ENCODE results near the gene SLC6A12.

The SLC6A12 gene

DNA sequence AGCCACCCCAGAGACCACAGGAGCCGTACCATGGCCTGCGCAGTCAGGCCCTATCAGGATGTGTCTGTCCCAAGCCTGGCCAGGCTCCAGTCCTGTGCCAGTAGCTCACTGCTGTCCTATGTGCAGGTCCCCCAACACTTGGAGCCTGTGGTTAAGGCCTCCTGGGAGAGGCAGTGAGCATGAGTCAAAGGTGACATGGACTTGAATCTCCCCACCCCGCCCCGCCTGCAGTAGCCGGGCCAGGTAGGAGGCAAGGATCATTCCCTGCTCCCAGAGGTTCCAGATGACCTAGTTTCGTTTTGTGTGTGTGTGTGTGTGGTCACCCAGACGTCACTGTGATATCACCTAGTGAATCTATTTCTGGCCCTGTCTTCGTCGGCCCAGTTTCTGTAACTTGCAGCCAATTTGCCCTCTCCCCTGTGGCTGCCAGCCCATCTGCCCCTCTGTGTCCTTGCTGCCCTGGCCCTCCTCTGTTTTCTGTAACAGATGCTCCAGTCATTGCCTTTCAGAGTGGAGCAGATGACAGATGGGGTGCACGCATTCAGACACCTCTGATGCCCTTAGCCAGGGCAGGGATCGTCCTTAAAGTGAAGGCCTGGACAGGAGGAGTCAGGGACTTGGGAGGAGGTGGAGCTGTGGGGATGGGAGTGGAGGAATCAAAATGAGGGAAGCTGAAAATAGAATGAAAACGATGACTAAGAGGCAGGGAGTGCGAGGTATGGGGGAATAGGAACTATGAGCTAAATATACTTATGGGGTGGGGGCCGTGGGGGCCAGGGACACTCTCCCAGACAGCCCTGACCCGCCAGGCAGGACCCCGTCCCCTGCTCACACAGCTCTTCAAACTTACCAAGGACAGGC, 37.4 kb downstream of the SLC6A12 start:
- peak in 1 of 2 donors; percentile 14 for DNase-seq

DNA sequence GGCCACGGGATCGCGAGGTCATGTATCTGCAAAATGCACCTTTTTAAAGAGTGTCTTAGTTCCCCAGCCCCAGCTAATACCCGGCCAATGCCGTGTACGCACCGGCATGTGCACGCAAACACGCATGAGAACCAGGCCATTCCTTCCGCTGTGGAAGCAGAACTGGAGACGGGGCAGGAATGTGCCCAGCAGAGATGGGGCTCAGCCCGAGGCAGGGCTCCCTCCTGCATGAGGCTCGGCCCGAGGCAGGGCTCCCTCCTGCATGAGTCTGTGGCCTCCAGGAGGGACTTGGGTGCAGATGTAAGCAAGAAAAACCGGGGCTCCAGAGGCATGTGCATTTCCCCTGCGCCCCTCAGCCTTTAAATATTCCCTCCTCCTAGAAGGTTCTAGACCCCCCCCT, 38.2 kb downstream of the SLC6A12 start:
- DNase-seq: no peak

DNA sequence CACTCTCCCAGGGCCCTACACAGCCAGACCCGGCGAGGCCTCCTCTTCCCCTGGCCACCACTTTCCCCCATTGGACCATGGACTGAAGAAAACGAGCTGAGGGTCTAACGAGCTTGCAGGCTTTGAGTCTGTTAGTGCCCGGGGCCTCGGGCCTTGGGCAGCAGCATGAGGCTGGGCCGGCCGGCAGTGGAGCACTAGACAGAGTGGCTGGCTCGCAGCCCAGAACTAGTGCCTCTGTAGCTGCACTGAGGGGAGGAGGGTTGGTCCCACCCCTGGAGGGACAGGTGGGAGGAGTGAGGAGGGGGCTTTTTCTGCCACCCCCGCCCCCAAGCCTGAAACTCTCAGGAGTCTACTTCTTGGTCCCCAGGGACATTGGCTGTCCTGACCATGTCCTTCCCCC, 38.7 kb downstream of the SLC6A12 start:
- DNase-seq: no peak

DNA sequence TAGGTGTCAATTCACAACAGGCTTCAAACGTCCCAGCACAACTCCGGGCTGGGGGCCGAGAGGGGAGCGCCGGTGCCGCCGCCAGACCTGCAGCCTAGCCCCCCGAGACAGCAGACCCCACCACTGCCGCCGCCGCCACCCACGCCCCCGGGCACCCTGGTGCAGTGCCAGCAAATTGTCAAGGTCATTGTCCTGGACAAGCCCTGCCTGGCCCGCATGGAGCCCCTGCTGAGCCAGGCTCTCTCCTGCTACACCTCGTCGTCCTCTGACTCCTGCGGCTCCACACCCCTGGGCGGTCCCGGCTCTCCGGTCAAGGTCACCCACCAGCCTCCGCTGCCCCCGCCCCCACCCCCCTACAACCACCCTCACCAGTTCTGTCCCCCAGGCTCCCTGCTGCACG, 39.4 kb downstream of the SLC6A12 start:
- no peak for DNase-seq

DNA sequence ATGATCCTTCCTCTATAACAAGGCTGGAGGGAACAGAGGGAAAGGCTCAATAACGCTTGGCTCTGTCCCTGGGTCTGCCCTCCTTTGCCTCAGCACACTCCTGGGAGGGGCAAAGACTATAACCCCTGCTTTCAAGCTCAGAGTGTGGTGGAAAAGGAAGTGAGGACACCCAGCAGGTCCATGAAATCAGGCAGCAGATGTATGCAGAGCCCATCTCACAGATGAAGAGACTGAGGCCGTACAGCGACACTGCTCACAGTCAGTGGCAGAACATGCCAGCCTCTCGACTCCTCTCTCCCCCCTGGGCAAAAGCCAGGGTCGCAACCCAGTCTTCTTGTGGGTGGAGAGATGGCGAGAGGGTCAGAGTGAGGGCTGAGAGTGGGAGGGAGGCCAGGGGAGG, 39.8 kb downstream of the SLC6A12 start:
- no peak for DNase-seq

DNA sequence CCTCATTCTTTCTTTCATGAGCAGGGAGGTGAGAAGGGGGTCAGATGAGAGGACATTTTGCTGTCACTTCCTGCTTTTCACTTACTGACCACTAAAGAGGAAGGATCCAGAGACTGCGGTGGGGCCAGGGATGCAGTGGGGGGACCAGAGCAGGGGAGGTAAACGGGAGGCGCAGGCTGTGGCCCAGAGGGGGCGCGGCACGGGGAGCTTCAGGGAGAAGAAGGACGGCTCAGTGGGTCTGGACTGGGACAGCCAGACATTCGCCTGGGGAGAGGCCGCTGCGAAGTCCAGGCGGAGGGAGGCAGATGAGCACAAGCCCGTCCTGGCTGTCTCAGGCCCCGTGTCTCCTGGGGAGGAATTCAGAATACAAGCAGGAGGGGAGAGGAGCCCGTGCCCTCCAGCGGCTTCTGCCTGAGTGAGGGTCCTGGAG, 41.2 kb downstream of the SLC6A12 start:
- DNase-seq: peak in 1 of 2 donors; percentile 22

DNA sequence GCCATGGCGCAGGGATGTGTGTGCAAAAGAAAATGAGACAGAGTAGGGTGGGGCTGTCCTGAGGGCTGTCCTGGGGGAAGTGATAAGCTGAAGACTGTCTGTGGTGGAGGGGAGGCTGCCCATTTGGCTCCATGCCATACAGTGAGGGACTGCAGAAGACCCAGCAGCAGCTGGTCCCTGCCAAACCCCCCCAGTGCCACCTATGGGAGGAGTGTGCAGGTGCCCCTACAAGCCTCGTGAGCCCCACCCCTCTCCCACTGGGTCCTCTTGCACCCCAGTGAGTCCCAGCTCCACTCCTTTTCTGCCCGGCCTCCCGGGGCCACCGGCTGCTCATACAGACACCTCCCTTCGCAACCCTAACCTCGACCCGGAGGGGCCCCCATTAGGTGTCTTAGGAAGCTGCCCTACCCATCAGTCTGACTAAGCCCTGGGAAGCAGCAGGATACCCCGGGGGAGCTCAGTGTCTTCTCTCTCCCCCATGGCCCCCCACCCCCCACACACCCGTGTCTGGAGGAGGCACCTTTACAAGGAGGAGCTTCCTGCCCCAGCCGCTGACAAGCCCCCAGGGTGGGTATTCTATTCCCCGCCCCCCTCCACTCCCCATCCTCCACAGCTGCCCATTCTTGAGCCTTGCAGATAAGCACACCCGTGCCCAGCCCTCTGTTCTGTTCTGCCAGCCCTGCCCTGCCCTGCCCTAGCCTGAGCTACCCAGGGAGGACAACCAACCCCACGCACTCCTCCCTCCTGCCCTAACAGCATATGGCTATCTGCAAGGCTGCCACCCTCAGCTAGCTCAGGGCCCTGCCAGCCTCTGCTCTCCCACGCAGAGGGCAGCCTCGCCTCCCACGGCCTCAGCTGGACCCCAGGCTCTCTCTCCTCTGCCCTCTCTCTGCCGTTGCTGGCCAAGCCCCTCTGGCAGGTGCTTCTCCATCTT, 41.9 kb downstream of the SLC6A12 start:
- no peak for DNase-seq

DNA sequence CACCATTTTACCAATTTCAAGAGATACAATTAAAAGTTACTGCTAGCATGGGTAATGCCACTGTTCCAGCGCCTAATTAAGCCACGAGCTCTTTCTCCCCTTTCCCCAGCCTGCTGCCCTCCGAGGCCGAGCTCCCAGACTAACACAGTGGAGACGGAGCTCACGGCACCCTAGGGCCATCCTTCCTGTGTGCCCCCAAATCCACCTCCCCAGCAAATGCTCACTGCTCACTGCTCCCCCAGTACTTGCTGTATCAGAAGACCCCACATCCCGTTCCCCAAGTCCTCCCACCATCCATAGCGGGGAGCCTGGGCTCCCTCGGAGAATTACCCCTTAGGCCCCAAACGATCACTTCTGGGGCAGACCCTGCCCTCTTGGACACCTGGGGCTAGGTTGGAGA, 42.7 kb downstream of the SLC6A12 start:
- DNase-seq: no peak

DNA sequence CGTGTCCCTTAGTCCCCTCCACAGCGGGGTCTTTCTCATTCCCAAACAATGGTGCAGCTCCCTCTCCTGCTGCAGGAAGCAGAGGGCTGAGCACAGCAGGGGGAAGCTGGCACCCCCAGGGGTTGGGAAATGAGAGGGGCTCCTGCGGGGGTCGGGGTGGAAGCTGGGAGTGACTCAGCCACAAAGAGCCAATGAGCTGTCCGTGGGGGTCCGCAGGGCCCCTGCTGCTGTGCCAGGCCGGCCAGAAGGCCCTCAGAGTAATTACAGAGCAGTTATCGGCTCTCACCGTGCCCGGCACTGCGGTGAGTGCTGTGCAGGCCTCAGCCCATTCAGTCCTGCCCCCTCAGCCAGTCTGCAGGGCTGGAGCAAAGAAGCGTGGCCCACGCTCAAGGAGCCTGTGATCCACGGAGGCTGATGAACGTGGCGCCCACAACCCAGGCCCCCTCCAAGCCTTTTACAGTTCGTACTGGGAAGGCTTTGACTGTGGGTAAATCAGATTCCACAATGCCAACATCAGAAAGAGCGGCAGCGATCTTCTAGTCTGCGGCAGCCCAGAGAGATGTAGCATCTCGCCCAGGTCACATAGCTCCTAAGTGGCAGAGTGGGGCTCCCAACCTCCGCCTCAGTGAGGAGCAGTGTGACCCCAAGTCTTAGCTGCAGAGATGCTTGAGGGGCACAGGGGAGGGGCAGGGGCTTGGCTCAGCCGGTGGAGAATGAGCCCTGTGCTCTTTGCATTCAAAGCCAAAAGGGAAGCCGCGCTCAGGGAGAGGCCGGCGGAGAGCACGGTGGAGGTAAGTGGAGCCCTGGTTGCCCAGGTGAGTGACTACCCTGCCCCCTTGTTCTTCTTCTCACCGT, 43.4 kb downstream of the SLC6A12 start:
- DNase-seq: no peak

DNA sequence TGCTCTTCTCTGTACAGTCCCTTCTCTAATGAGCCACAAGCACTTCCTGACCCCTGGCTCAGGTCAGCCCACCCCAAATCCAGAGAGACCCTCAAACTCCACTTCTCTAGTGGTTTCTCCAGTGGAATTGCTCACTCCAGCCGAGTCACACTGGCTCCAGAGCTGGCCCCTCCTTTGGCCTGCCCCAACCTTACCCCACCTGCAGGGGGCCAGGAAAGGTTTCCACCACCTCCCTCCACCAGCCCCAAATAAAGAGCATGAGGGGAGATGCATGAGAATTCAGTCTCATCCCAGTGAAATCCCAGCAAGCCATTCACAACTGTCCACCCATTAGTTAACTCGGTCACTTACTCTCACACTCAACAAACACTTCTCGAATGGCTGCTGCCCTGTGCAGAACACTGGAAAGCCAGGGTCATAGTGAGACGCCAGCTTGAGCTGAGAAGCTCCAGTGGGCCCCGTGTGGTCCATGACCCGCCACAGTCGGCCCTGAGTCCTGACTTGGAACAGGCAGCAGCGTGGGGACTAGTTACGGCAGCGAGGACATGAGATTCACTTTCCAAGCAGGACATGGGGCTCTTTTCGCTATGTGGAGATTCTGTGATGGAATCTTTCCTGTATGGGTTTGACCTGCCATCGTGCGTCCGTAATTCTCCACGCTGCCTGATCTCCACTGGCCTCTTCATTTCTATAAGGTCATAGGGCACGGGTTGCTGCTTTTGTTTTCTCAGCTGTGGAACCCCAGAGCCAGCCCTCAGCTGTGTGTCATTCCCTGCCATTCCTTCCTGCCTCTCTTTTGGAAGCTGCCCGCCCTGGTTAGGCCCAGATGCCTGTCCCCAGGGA, 44.2 kb downstream of the SLC6A12 start:
- no peak for DNase-seq

DNA sequence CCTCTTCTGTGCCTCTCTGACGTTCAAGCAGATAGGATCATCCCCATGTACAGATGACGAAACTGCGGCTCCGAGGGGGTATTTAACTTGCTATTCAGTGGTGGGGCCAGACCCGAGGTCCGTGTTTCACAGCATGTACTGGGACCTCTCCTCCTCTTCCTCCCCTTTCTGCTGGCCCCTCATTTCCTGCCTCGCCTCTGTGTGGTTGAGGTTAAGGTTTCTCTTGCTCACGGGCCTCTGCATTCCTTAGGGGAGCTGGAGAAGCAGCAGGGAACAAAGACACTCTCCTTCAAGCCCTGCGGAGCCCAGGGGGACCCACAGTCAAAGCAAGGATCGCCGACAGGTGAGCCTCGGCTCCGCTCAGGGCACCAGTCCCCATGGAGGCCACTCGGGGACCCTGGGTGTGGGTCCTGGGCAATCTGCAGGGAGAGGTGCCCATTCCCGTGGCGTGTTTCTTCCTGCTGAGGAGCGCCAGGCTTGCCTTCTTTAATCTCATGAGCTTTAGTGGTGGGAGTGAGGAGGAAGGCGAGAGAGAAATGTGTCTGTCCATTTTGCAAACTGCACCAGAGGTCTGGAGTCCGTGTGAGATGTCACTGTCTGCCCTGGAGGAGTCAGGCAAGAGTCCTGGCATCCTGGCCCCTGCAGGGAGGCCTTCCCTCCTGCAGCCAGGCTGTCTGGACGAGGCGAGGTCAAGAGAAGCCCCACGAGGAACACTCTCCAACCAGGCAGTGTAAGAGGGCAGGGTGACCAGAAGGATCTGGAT, 45.0 kb downstream of the SLC6A12 start:
- no peak for DNase-seq

DNA sequence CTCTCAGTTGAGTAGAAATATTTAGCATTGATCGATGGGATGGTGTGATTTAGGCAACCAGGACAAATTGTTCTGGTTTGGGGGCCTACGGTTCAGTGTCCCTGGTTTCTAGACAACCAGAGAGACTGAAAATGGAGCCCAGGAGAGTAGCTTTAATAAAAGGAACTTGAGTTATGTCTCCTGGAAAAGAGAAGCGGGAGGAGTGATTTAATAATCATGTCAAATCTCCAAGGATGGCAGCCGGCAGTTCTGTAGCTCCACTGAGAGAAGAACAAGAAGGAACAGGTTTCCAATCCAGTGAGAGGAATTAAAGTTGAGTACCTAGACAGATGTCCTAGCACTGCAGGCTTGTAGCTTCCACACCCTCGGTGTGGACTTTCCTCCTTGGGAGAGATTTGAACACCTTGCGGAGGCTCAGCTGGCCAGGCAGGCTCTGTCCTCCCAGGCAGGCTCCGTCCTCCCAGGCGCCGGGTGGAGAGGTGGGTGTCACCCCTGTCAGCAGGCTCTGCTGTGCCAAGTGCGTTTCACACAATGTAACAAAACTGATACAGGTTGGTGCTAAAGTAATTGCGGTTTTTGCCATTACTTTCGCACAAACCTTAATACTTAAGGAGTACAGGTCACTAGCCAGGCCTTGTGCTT, 45.9 kb downstream of the SLC6A12 start:
- no peak for DNase-seq

DNA sequence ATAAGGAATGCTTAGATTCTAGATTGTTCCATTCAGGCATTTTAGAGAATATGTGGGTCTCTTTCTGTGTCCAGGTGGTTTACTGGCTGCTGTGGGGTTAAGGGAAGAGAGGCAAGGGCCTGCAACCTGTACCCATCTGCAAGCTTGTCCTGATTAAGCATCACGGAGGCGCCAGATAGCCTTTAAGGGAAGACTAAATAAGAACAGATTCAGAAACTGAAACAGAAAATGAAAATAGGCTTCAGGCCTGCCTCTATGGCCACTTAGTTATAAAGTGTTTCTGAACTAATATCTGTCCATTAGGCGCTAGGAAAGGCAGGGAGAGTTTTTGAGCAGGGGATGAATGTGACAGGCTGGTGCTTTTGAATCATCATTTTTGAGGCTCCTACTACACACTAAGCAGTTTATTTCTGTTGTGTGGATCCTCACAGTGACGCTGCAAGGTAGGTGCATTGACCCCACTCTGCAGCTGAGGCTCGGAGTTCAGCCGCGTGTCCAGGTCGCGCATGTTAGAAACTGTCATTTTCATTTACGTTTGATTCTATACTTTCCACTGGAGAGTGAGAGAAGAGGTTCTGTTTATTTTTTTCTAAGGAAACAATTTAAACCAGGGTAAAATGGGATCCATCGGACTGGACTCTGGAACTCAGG, 47.4 kb downstream of the SLC6A12 start:
- DNase-seq: no peak

DNA sequence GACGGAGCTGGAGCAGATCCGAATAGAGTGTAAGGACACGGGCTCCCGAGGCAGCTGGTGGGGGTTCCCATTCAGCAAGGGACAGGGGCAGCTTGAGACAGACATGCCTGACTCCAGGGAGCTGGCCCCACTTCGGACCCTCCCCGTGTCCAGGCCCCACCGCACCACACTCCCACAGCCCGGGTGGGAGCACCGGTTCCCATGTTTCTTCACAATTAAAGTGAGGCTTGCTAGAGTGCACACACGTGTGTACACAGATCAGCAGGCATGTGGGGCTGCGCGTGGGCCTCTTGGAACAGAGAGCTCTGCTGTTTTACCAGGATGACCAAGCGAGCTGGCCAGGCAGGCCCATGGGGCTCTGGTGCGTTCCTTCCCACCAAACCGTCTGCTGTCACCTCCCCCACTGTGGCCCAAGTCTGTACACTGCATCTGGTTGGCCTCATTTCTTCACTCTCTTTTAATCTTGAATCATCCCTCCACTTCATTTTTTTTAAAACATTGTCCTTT, 48.0 kb downstream of the SLC6A12 start:
- no peak for DNase-seq

DNA sequence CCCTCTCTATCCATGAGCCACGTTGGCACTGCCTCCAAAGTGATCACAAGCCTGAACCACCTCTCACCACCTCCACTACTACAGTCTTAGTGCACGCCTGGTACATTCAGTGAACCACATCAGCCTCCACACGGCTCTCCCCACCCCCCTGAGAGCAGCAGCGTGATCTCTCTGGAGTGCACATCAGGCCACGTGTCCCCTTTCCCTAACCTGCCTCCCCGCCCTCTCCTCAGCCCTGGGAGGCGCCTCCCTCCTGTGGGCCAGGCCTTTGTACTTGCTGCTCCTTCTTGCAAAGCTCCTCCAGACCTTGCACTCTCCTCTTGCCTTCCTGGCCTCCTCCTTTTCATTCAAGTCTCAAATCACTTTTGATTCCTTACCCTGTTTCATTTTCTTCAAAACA, 49.8 kb downstream of the SLC6A12 start:
- no peak for DNase-seq

DNA sequence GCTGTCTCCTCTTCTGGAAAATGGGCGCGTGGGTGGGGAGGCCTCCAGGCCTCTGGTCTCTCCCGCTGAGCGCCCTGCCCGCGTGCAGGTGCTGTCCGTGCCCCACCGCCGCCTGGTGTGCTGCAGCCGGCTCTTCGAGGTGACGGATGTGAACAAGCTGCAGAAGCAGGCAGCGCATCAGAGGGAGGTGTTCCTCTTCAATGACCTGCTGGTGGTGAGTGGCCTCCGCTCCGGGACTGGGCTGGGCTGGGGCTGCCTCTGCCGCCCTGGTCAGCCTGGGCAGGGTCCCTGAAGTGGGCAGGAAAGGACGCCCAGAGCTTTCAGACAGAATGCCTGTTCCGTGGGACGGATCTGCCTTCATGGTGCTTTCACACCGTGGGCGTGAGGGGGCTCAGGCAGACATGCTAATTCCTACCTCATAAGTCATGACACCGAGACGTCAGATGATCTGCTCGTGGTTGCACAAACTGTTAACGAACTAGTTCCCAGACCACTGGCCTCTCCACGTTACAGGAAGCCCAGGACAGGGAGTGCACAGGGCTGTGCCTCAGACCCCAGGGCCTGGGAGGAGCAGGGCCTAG, 50.5 kb downstream of the SLC6A12 start:
- no peak for DNase-seq

DNA sequence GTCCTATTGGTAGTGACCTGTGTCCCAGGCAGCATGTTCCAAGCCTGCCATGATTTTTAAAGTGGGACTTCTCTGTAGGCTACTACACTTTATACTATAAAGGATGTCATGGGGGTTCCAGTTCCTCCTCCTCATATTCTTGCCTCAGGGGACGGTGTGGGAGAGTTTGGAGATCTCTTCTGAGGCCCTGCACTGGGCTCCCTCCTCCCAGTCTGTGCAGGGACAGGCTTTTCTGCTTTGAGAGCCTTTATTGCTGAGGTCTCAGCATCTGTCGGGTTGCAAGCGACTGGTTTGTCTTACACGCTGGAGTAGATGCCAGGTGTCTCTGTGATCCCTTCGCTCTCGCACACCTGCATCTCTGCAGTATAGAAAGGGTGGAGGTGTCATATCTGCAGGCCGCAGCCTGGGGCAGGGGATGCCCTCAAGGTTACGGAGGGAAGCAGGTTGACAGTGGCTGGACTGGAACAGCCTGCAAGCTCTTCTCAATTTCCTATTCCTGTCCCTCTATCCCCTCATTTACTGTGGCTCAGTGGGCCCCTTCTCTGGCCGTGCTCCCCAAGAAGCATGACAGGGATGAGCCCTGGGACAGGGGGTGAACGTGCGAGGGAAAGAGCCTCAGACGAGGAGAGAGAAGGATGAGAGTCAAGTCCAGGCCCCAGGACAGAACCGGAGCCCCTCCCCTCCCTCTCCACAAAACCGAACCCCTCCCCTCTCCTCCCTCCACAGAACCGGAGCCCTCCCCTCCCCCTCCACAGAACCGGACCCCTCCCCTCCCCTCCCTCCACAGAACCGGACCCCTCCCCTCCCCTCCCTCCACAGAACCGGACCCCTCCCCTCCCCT, 51.3 kb downstream of the SLC6A12 start:
- no peak for DNase-seq

DNA sequence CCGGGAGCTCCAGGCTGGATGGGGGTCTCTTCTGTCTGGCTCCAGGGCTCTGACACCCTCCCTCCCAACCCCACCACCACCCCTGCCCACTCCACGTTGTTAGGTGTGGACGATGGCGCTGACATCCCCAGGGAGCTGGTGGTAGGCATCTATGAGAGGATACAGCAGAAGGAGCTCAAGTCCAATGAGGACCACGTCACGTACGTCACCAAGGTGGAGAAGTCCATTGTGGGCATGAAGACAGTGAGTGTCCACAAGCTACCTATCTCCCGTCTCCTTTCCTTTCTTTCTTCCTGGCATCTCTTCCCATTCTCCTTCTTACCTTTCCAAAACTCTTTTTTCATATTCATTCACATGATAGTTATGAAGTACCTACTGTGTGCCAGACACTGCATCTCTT, 52.1 kb downstream of the SLC6A12 start:
- no peak for DNase-seq

DNA sequence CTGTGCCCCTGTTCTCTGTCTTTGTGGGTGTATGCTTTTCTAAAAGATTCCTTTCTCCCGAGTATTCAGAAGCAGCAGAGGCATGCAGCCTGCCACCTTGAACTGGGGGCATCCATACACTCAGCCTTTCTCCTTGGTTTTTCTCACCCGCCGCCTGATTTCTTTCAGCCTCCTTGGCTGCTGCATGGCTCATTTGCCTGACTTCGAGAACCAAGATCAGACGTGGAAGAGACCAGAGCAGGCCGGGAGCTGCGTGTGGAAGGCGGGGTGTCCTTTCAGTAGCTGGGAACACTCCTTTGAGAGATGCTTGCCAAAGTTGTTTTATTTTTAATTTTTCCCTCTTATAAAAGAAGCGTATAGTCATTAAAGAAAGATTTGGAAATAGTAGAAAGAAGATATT, 53.1 kb downstream of the SLC6A12 start:
- no peak for DNase-seq

Measured in inflammatory macrophage treated with lipopolysaccharide for 1 hour (primary cell).